Spleen (tissue), 11 donors: ENCODE data around the gene KRTAP4-3. TPM values are rescaled to one million over a fixed set of nuclear protein-coding genes. Genes with fewer than 3 reads are reported as not detected.
"Not testable (repeated sequence)": the region's sequence is repeated elsewhere in the genome, so short reads cannot be mapped to it uniquely, and the experiment has no call there.

Experiments
- DNase-seq: peaks from one replicate; pipeline ENCODE4 v3.0.0-alpha.2; 2020
- H3K27ac ChIP-seq, 8 donors: fragments of 200-600 bp; sonication (generic) in 7 of 8; 1 replicate in 4 of 8; 2 replicates in 4 of 8; pipeline versions ENCODE4 v1.5.0 to v1.8.0; 2016 to 2021; ENCODE audit warnings: inconsistent platforms in 4 of 8, mild to moderate bottlenecking in 4 of 8, moderate library complexity in 1 of 8
- H3K27me3 ChIP-seq, 7 donors: fragments of 200-600 bp; sonication (generic) in 6 of 7; replicated peaks in 1 of 7; 1 replicate in 4 of 7; 2 replicates in 3 of 7; pipeline versions ENCODE4 v1.5.0 to v1.8.0; 2016 to 2021; ENCODE audit warnings: inconsistent platforms in 3 of 7, mild to moderate bottlenecking in 1 of 7
- H3K36me3 ChIP-seq, 6 donors: fragments of 200-600 bp; sonication (generic) in 5 of 6; 1 replicate in 4 of 6; 2 replicates in 2 of 6; pipeline versions ENCODE4 v1.5.0 to v1.8.0; 2016 to 2021; ENCODE audit warnings: inconsistent platforms in 2 of 6
- H3K4me1 ChIP-seq, 6 donors: fragments of 200-600 bp; sonication (generic) in 5 of 6; 1 replicate in 3 of 6; 2 replicates in 3 of 6; pipeline versions ENCODE4 v1.5.0 to v1.8.0; 2016 to 2021; ENCODE audit warnings: inconsistent platforms in 3 of 6
- H3K4me3 ChIP-seq, 8 donors: fragments of 200-600 bp; sonication (generic) in 7 of 8; 1 replicate in 4 of 8; 2 replicates in 4 of 8; pipeline versions ENCODE4 v1.5.0 to v1.8.0; 2016 to 2021; ENCODE audit warnings: inconsistent platforms in 4 of 8, mild to moderate bottlenecking in 4 of 8, moderate library complexity in 2 of 8
- H3K9me3 ChIP-seq, 8 donors: fragments of 200-600 bp; sonication (generic) in 7 of 8; 1 replicate in 4 of 8; 2 replicates in 4 of 8; pipeline versions ENCODE4 v1.5.0 to v1.8.0; 2016 to 2021; ENCODE audit warnings: inconsistent platforms in 4 of 8
- POLR2A ChIP-seq, 3 donors: fragments of 450-650 bp; IDR thresholded peaks; one replicate each; pipeline ENCODE4 v1.5.1; 2017; ENCODE audit warnings: antibody characterized with exemption in 3 of 3, mild to moderate bottlenecking in 1 of 3
- POLR2AphosphoS5 ChIP-seq, 3 donors: sonication (generic); formaldehyde crosslinking; IDR thresholded peaks; one replicate each; pipeline ENCODE4 v1.5.1; 2017; ENCODE audit warnings: antibody characterized with exemption in 3 of 3
- WGBS, 5 donors: extraction: QIAGEN DNeasy Blood & Tissue Kit in 3 of 5; methylation state at CpG; one replicate each; pipeline versions ENCODE4 v1.1.5 to v1.1.7; 2013 to 2018; 5-methylcytosine and 5-hydroxymethylcytosine counted together
- intact Hi-C: fragments of 100-400 bp; cut with DNase I; formaldehyde crosslinking; loops from one replicate; pipeline ENCODE4 v1.15.0; 2023; ENCODE audit warnings: low total_unique reads
- polyA plus RNA-seq, 3 donors: library from polyadenylated mRNA; stranded (reverse); fragments of 200-250 nt; gene quantifications; one replicate each; pipeline ENCODE4 v1.2.1, GENCODE V29; 2013
- total RNA-seq, 7 donors: library from RNA; depleted of rRNA in 3 of 7; stranded (reverse); fragments of >200 nt in 3 of 7; fragmentation: NEBNext Ultra II Directional in 4 of 7; extraction: Animal tissue kit (Norgen Biotek cat#: 25700) in 4 of 7; gene quantifications; one replicate each; pipeline versions ENCODE4 v1.1.0 to v1.2.1, GENCODE V29; 2016 to 2021
- TF ChIP-seq, protein P1 (sequence below), 11 experiments: fragments of 200-600 bp in 7 of 11; fragments of 450-650 bp in 4 of 11; sonication (generic) in 4 of 11; IDR thresholded peaks in 8 of 11; conservative IDR thresholded peaks in 3 of 11; 1 replicate in 7 of 11; 2 replicates in 4 of 11; pipeline versions ENCODE4 v1.4.0 to v1.8.0; 2016 to 2021; ENCODE audit warnings: antibody characterized with exemption in 11 of 11, inconsistent platforms in 4 of 11, mild to moderate bottlenecking in 1 of 11
- donor health status: healthy with polysubstance abuse.
- donor health status: DM: no; HTN: no; CAD: no; lungs with moderate emphysema.
- donor health status: DM: no; HTN: no; CAD: no.
- donor health status: Bipolar disorder and iron deficiency.
- donor health status: healthy.
- donor health status: DM: no; HTN: no; CAD: no.
- donor health status: DM: yes; HTN: yes; CAD: no.

The KRTAP4-3 gene
- total and polyA plus RNA-seq, 10 donors = not detected

DNA sequence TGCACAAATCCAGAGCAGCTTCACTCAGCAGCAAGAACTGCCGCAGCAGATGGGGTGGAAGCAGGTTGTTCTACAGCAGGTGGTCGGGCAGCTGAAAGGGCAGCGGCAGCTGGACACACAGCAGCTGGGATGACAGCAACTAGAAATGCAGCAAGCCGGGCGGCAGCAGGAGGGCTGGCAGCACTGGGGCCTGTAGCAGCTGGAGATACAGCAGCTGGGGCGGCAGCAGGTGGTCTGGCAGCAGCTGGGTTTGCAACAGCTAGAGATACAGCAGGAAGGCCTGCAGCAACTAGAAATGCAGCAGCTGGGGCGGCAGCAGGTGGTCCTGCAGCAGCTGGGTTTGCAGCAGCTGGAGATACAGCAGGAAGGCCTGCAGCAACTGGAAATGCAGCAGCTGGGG lies 460 bp downstream of the KRTAP4-3 start:
- WGBS, 5 donors = 85 to 96% (median 92%) methylated on average over 6 to 7 of the region's 7 CpGs
- TF ChIP-seq POLR2A (IDR thresholded peaks at IDR 0.05) = no peak
- TF ChIP-seq, protein P1, sequence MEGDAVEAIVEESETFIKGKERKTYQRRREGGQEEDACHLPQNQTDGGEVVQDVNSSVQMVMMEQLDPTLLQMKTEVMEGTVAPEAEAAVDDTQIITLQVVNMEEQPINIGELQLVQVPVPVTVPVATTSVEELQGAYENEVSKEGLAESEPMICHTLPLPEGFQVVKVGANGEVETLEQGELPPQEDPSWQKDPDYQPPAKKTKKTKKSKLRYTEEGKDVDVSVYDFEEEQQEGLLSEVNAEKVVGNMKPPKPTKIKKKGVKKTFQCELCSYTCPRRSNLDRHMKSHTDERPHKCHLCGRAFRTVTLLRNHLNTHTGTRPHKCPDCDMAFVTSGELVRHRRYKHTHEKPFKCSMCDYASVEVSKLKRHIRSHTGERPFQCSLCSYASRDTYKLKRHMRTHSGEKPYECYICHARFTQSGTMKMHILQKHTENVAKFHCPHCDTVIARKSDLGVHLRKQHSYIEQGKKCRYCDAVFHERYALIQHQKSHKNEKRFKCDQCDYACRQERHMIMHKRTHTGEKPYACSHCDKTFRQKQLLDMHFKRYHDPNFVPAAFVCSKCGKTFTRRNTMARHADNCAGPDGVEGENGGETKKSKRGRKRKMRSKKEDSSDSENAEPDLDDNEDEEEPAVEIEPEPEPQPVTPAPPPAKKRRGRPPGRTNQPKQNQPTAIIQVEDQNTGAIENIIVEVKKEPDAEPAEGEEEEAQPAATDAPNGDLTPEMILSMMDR (IDR thresholded peaks at IDR 0.05 in 8 of 11, conservative IDR thresholded peaks at IDR 0.05 in 3 of 11) = no peak
- no peak for TF ChIP-seq POLR2AphosphoS5 (IDR thresholded peaks at IDR 0.05)
- no peaks in the 10 kb centered on the region for H3K9me3 ChIP-seq
- H3K27ac ChIP-seq = no peak overlapping the region
- DNase-seq = no peak
- no peaks in the 10 kb centered on the region for H3K27me3 ChIP-seq
- no peaks in the 10 kb centered on the region for H3K4me1 ChIP-seq
- intact Hi-C loops = no loop called here
- no peaks in the 10 kb centered on the region for H3K36me3 ChIP-seq
- H3K4me3 ChIP-seq = no peak overlapping the region

- Histone ChIP-seq H3K36me3 (no peaks in the 10 kb centered on the region), H3K4me3 (no peak overlapping the region), H3K4me1 (no peaks in the 10 kb centered on the region), H3K27me3 (peaks cover 0 to 7% (median 0%) of the 10 kb centered on the region in 7 donors), H3K27ac (no peak overlapping the region), H3K9me3 (no peaks in the 10 kb centered on the region)
- DNase-seq = no peak
- TF ChIP-seq, protein P1 (IDR thresholded peaks at IDR 0.05 in 8 of 11, conservative IDR thresholded peaks at IDR 0.05 in 3 of 11) = no peak
- no peak for TF ChIP-seq POLR2A (IDR thresholded peaks at IDR 0.05)
- no peak for TF ChIP-seq POLR2AphosphoS5 (IDR thresholded peaks at IDR 0.05)
- intact Hi-C loops = no loop called here
- 79 to 87% (median 86%) methylated on average over 7 of the region's 7 CpGs for whole genome bisulfite sequencing, 5 donors
These were observed 4.2 kb downstream of the KRTAP4-3 start for GRCh38 chr17:41163828-41164227.

DNA sequence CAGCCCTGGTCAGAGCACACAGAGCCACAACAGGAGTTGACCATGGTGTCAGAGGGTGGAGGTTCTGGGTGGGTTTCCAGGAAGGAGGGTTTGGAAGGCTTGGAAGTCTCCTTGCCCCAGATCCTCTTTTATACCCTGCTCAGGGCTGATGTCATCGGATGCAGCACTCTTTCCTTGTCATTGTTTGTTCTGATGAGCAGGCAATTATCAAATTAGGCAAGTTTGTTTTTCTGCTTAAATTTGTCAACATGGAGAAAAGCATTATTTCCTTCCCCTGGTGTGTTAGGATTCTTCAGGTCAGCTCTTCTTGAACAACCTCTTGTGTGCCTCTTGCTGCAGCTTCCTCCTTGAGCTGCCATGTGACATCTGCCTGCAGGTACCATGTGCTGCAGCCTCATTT lies 7.4 kb downstream of the KRTAP4-3 start, which contains the start of gene KRTAP4-4:
TSS of gene KRTAP4-4 (minus strand) at position 101 of the 400 bp plus-strand sequence. CDS start at position 44, 57 bp downstream.
- Histone ChIP-seq H3K4me3 (no peak within 1 kb of the TSS), H3K9me3 (no peaks in the 10 kb centered on the region), H3K36me3 (no peaks in the 10 kb centered on the region), H3K27me3 (peaks cover 0 to 17% (median 0%) of the 10 kb centered on the region in 7 donors), H3K27ac (no peak within 1 kb of the TSS), H3K4me1 (no peaks in the 10 kb centered on the region)
- no peak for TF ChIP-seq POLR2AphosphoS5 (IDR thresholded peaks at IDR 0.05)
- TF ChIP-seq, protein P1 (IDR thresholded peaks at IDR 0.05 in 8 of 11, conservative IDR thresholded peaks at IDR 0.05 in 3 of 11) = no peak
- no peak for TF ChIP-seq POLR2A (IDR thresholded peaks at IDR 0.05)
- DNase-seq = no peak
- intact Hi-C loops = no loop called here
- WGBS, 5 donors = 80 to 100% (median 84%) methylated on average over 1 of the region's 1 CpG

DNA sequence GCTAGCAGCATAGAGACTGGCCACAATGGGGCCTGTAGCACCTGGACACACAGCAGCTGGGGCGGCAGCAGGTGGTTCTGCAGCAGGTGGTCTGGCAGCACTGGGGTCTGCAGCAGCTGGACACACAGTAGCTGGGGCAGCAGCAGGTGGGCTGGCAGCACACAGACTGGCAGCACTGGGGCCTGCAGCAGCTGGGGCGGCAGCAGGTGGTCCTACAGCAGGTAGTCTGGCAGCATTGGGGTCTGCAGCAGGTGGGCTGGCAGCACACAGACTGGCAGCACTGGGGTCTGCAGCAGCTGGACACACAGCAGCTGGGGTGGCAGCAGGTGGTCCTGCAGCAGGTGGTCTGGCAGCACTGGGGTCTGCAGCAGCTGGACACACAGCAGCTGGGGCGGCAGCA lies 7.8 kb downstream of the KRTAP4-3 start:
- H3K27ac ChIP-seq, DNase-seq, H3K4me1 ChIP-seq, H3K4me3 ChIP-seq, H3K36me3 ChIP-seq, H3K9me3 ChIP-seq, intact Hi-C loops: not testable (repeated sequence)
- peaks cover 0 to 17% (median 0%) of the 10 kb centered on the region in 7 donors for H3K27me3 ChIP-seq
- WGBS, 5 donors = 87 to 94% (median 90%) methylated on average over 2 to 3 of the region's 3 CpGs; no CpG with 5 or more reads in 1 of the 5 donors

GRCh38 chr17:41153856-41154255 lies 14.2 kb downstream of the KRTAP4-3 start:
- H3K4me3 ChIP-seq = no peak overlapping the region
- no peak for DNase-seq
- intact Hi-C loops = no loop called here
- 7 to 18% (median 14%) methylated on average over 2 of the region's 2 CpGs for WGBS, 5 donors
- TF ChIP-seq, protein P1 (IDR thresholded peaks at IDR 0.05 in 8 of 11, conservative IDR thresholded peaks at IDR 0.05 in 3 of 11) = no peak
- TF ChIP-seq POLR2AphosphoS5 (IDR thresholded peaks at IDR 0.05) (no peak), POLR2A (IDR thresholded peaks at IDR 0.05) (no peak)
- H3K9me3 ChIP-seq = no peaks in the 10 kb centered on the region
- H3K27me3 ChIP-seq = peaks cover 0 to 14% (median 0%) of the 10 kb centered on the region in 7 donors
- H3K4me1 ChIP-seq = no peaks in the 10 kb centered on the region
- H3K27ac ChIP-seq = no peak overlapping the region
- no peaks in the 10 kb centered on the region for H3K36me3 ChIP-seq
